HuH-7 (cell line): ENCODE results near the gene PHYKPL.

Experiments
- DNase-seq: peaks from one replicate; pipeline ENCODE4 v3.0.0; 2011; ENCODE audit warnings: low spot score

Gene PHYKPL

DNA sequence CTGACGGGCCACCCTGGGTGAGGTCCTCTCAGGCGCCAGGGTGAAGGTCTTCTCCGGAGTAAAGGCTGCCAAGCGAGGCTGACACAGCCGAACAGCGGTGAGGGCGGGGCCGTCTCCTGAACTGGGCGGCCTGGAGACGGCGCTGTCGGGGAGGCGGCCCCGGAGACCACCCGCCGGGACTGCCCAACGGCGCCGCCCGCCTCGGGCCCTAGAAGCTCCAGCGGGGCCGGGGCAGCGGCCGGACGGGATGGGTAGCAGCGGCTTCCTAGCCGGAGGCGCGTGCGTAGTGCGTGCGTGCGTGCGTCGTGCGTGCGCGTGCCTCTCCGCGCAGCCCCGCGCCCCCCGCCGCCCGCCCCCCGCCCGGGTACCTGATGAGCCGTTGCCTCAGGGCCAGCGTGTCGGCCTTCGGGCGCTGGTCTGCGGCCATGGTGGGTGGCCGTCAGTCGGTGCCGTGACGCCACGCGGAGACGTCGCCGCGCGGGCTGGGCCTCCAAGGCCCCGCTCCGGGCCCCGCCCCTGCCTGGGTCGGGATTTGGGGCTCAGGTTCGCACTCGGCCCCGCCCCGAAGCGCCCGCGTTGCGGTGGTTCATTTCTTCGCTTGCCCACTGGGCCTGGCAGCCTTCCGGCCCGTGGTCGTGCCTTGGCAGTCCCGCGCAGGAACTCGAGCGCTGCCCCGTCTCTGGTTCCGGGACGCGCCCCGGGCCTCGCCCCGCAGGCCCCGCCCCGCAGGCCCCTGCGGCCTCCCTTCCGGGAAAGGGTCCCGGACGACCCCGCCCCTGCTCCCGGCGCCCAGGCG lies at the start of gene PHYKPL:
Gene PHYKPL (minus strand): TSS at position 679 of the 796 bp plus-strand sequence. CDS start 252 bp downstream, at position 427.
- peak; percentile 78 for DNase-seq

DNA sequence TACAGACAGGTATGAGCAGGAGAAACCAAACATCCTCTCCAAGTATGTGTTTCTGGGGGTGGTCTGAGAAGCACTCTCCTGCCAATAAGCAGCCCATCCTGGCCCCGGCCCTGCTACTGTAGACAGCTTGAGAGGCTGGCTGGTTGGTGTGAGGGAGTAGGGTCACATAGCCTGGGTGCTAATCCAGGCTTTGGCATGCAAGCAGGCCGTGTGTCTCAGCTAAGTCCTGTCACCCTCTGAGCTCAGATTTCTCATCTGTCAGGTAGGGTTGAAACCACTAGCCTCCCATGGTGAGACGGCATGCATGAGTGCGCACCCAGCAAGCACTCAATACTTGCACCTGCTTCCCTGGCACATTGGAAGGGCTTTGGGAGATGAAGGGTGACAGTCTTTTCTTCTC lies 49.8 kb upstream of the PHYKPL start:
- DNase-seq = no peak

DNA sequence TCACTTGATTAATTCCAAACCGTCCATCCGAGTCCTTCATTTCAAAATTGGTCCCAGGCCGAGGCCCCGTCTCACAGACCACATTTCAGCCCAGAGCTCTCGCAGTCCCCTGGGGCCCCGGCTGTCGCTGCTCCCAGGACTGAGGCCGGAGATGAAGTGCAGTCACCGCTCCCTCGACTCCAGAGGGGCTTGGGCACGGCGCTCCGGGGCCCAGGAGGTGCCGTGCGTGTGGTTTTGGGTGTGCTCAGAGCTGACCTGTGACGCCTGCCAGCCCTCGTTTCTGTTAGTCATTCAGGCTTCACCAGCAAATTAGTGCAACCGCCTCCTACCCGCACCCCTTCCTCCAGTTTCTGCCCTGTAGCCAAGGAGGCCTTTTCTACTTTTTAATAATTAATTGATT lies 48.7 kb upstream of the PHYKPL start:
- DNase-seq = no peak

GRCh38 chr5:178280631-178281030 lies 48.0 kb upstream of the PHYKPL start:
- DNase-seq = no peak

GRCh38 chr5:178279723-178280438 lies 47.3 kb upstream of the PHYKPL start:
- DNase-seq = peak; percentile 94

GRCh38 chr5:178279026-178279722 lies 46.6 kb upstream of the PHYKPL start:
- no peak for DNase-seq

GRCh38 chr5:178278358-178279023 lies 45.9 kb upstream of the PHYKPL start:
- no peak for DNase-seq

DNA sequence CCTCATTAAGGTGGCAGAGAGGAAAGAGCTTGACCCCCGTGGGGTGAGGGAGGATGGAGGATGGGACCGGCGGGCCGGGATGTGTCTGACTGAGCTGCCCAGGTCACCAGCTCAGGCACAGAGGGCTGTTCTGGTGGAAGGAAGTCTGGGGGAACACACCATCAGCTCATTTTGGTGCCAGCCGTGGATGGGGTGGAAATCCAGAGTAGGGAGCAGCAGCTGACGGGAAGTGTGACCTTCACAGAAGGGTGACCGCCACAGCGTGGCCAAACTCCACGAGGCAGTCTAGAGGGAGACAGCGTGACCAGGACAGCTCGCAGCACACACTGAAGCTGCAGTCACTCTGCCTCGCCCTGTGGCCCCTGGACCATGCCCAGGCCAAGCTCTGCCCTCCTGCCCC lies 45.3 kb upstream of the PHYKPL start:
- DNase-seq = no peak

DNA sequence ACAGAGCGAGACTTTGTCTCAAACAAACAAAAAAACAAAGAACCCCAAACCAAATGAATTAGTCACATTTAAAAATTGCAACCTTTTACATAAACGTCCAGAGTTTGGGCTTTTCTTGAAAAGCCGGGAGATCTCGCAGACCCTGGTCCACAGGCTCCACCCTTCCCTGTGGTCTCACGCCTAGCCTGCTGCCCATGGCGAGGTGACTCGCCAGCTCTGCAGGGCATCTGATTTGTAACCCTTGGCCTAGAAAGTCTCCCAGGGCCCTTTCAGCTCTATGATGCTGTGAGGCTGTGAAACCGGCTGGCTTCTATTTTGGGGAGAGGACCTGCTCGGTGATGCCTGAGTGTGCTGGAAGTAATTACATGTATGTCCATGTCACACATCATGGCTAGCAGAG lies 44.7 kb upstream of the PHYKPL start:
- no peak for DNase-seq

GRCh38 chr5:178274781-178275537 lies 42.4 kb upstream of the PHYKPL start:
- DNase-seq = no peak

DNA sequence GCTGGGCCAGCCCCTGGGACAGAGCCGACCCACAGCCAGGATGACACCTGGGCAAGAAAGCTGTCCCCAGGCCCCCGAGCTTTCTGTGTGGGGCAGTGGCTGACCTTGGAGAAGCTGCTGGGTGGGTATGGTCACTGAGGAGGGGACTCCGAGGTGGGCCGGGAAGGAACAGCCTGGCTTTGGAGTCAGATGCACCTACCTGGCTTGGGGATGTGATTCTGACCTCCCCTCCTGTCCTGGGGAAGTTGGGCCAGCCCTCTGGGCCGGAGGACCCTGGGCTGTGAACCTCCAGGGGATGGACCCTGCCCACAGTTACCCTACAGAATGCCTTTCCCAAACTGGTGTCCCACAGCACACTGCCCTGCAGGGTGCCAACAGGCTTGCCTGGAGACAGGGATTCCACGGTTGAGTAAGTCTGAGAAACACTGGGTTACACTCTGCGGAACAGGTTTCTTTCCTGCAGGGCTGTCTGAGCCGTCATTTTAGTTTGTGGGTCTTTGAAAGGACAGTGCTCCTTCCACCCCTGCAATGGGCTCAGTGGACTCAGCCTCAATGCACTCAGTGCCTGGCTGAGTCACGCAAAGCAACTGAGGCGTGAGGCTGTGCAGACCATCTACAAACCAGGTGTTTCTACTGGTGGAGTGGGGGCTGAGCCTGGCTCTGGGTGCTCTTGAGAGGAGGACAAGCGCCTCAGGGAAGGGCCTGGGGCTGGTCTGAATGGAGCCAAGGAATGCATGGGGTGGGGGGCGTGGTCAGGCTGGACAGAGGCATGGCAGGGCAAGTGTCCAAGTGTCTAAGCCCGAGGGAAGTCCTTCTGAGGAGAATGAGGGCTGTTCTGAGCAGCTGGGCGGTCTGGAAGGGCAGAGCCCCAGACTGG lies 41.3 kb upstream of the PHYKPL start:
- DNase-seq = no peak

DNA sequence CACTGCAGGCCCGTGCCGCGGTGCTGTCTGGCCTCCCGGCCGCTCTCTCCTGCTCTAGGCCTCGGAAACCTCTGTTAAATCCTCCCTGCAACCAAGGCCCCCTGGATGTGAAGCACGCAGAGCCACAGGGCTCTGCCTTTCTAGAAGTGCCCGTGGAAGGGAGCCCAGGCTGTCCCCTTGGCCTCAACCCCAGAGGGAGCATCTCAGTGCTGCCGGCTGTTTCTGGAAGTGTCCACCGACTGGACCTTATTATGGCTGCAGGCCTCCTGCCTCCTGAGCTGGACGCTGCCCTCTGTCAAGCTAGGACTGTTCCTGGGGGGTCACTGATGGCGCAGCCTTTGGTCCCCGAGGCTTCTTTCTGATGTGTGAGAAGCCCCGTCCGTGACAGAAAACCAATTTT lies 40.4 kb upstream of the PHYKPL start:
- no peak for DNase-seq

GRCh38 chr5:178272591-178272990 lies 40.0 kb upstream of the PHYKPL start:
- no peak for DNase-seq

- no peak for DNase-seq
Measured at GRCh38 chr5:178271726-178272479, 39.3 kb upstream of the PHYKPL start.

GRCh38 chr5:178271231-178271630 lies 38.6 kb upstream of the PHYKPL start:
- DNase-seq = no peak

DNA sequence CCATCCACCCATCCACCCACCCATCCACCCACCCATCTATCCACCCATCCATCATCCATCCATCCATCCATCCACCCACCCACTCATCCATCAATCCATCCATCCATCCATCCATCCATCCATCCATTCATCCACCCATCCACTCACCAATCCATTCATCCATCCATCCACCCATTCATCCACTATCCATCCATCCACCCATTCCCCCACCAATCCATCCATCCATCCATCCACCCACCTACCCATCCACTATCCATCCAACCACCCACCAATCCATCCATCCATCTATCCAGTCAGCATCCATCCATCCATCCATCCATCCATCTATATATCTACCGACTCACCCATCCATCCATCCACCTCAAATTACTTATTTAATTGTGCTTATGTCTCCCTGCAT lies 36.9 kb upstream of the PHYKPL start:
- DNase-seq = no peak

GRCh38 chr5:178267876-178268275 lies 35.3 kb upstream of the PHYKPL start:
- DNase-seq = no peak

DNA sequence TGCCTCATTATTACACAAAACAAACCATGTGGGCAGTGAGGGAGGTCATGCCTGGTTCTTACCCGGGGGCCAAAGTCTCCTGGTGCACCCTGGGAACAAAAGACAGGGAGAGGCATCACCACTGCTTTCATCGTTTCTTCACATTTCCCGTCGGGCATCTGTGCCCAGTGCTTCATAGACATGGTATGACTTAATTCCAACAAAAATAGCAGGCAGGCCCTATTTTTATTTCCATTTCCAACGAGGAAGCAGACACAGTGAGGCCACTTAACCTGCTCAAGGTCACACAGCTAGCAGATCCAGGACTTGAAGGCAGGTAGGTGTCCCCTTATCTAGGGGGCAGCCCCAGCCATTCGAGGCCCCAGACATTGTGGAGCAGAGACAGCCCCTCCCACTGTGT lies 34.6 kb upstream of the PHYKPL start:
- DNase-seq = no peak

- no peak for DNase-seq
Measured at GRCh38 chr5:178266581-178266980, 34.0 kb upstream of the PHYKPL start.

- DNase-seq = no peak
Measured at GRCh38 chr5:178265746-178266145, 33.1 kb upstream of the PHYKPL start.
